ENCODE results near the gene UBAC1. TPM values are rescaled to one million over a fixed set of nuclear protein-coding genes. Genes with fewer than 3 reads are reported as not detected.

UBAC1 gene
- total RNA-seq, 1 experiment from 2014 or later: 54.8 TPM

DNA sequence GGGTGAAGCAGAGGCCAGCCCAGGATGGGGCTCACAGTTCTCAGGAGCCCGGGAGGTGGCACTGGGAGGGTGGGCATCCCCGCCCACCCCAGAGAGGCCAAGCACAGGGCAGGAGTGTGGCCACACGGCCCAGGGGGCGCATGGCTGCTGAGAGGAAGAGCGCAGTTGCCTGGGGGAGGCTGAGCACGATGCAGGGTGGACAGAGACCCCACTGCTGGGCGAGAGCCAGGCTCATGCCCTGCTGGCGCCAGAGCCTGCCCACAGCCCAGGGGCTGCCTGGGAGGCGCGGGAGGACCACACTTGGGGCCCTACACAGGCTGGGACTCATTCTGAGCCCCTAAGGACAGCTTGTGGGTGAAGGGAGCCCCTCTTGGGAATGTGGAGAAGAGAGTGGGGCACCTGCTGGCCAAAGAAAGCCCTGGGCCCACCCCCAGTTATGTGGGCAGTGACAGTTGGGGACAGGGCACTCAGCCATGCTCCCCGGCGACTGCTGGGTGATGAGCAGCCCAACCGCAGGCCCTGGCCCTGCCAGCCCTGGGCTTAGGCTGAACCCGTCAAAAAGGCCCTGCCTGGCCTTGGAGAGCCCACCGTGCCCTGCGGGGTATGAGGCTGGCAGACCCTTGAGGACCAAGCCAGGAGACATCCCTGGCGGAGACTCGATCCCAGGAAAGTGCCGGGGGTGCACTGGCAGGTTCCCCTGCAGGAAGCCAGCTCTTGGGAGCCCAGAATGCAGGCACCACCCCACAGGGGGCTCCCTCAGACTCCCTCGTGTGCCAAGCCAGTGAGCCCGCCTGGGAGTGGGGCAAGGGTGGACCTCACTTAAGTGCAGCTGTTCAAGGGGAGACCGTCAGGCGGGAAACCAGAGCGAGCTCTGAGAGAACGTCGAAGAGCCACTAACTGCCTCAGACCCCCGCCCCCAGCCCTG is 32.2 kb downstream of the UBAC1 start:
- Histone ChIP-seq H3K9me2 (ENCODE audit: insufficient read depth) (no peaks in the 10 kb centered on the region), H3K9ac (ENCODE audit: low read length) (no peak overlapping the region), H3K4me3 (replicated peaks in 1 of 2; ENCODE audit: low read depth in 1 of 2, low read length in 2 of 2) (no peak overlapping the region), H4K20me1 (ENCODE audit: insufficient read depth) (no peaks in the 10 kb centered on the region), H2AFZ (ENCODE audit: low read depth, low read length, poor library complexity, severe bottlenecking) (no peak overlapping the region), H3K9me3 (ENCODE audit: control insufficient read depth in 1 of 2, insufficient read depth in 1 of 2, low read depth in 1 of 2, low read length in 2 of 2) (no peaks in the 10 kb centered on the region), H3K79me2 (ENCODE audit: insufficient read depth, low read length) (no peaks in the 10 kb centered on the region), H3K36me3 (ENCODE audit: control insufficient read depth in 1 of 2, insufficient read depth in 2 of 2, low read length in 2 of 2) (peaks cover 0 to 12% of the 10 kb centered on the region in 2 experiments; a peak in 1 of 4 replicates), H3K4me1 (ENCODE audit: control insufficient read depth in 1 of 2, insufficient read depth in 2 of 2, low read length in 2 of 2) (peaks cover 20 to 37% of the 10 kb centered on the region in 2 experiments), H3K27me3 (ENCODE audit: insufficient read depth, low read length) (no peaks in the 10 kb centered on the region), H3K27ac (ENCODE audit: low read depth, low read length) (peak overlapping the region; percentile 17; the same call in 1 of the 2 replicates), H3K4me2 (ENCODE audit: low read length) (no peak overlapping the region)
- BruUV-seq (replicated peaks): no TSS peak
- CTCF ChIA-PET: no interaction called here
- TF ChIP-seq, protein P1, sequence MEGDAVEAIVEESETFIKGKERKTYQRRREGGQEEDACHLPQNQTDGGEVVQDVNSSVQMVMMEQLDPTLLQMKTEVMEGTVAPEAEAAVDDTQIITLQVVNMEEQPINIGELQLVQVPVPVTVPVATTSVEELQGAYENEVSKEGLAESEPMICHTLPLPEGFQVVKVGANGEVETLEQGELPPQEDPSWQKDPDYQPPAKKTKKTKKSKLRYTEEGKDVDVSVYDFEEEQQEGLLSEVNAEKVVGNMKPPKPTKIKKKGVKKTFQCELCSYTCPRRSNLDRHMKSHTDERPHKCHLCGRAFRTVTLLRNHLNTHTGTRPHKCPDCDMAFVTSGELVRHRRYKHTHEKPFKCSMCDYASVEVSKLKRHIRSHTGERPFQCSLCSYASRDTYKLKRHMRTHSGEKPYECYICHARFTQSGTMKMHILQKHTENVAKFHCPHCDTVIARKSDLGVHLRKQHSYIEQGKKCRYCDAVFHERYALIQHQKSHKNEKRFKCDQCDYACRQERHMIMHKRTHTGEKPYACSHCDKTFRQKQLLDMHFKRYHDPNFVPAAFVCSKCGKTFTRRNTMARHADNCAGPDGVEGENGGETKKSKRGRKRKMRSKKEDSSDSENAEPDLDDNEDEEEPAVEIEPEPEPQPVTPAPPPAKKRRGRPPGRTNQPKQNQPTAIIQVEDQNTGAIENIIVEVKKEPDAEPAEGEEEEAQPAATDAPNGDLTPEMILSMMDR (IDR thresholded peaks at IDR 0.05 in 2 of 3, conservative IDR thresholded peaks at IDR 0.05 in 1 of 3; ENCODE audit: borderline replicate concordance in 1 of 3, insufficient read depth in 1 of 3, low read depth in 2 of 3, low read length in 2 of 3): no peak
- no peak for TF ChIP-seq JUND (IDR thresholded peaks at IDR 0.05)
- TF ChIP-seq EGR1 (IDR thresholded peaks at IDR 0.05; ENCODE audit: low read depth): no peak
- TF ChIP-seq SP1 (IDR thresholded peaks at IDR 0.05; ENCODE audit: low read depth): no peak
- no peak for TF ChIP-seq FOSL1 (IDR thresholded peaks at IDR 0.05; ENCODE audit: low read depth)
- no peak for TF ChIP-seq YY1 (IDR thresholded peaks at IDR 0.05; ENCODE audit: extremely low read depth, insufficient replicate concordance, low read depth, low read length)
- TF ChIP-seq POLR2A (IDR thresholded peaks at IDR 0.05; ENCODE audit: borderline replicate concordance, extremely low read depth, insufficient read depth, insufficient read length): no peak
- TF ChIP-seq TCF7L2 (IDR thresholded peaks at IDR 0.05; ENCODE audit: borderline replicate concordance, extremely low read depth, insufficient read depth, insufficient read length): no peak
- no peak for TF ChIP-seq CEBPB (IDR thresholded peaks at IDR 0.05; ENCODE audit: low read depth)
- ATAC-seq (no peak), DNase-seq (ENCODE audit: low read depth, low spot score) (no peak)
- RAD21 ChIA-PET (ENCODE audit: low non-redundant PET in 1 of 2, low total read pairs in 2 of 2, uncharacterized antibody in 2 of 2, unreplicated experiment in 2 of 2): no interaction called here
- POLR2A ChIA-PET: no interaction called here
- intact Hi-C loops (cut with micrococcal nuclease): no loop called here
